ENCODE measurements around the gene GLDN. TPM values are rescaled to one million over a fixed set of nuclear protein-coding genes. Genes with fewer than 3 reads are reported as not detected.
A peak's percentile ranks its signal among the peaks of the same experiment; 100 is the strongest.

GLDN gene
- polyA plus RNA-seq, 1 of the 3 experiments (the other 2 are of a cell fraction), result not detected

DNA sequence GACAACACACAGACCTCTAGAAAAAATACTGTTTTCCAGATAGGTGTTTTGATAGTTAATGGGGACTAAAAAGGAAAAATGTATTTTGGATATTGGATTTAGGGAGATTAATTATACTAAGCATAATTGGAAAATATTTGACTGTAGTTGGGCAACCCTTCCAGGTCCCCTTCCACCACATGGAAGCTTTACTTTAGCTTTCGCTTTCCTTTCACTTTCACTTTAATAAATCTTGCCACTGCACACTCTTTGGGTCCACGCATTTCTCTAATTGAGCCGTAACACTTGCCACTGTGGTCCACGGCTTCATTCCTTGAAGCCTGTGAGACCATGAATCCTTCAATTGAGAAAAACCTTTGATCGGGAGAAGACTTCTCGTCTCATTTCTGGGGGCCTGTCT lies 15.5 kb downstream of the GLDN start:
- WGBS (ENCODE audit: low lambda C conversion rate), result 82% methylated on average over 6 of the region's 6 CpGs
- no peaks in the 10 kb centered on the region for H4K20me1 ChIP-seq (ENCODE audit: insufficient read depth)
- no peak overlapping the region for H3K27ac ChIP-seq (ENCODE audit: low read depth in 2 of 2, low read length in 1 of 2)
- no peaks in the 10 kb centered on the region for H3K36me3 ChIP-seq (replicated peaks in 1 of 2; ENCODE audit: control insufficient read depth in 1 of 2, insufficient read depth in 2 of 2, low read length in 1 of 2)
- ChIA-PET CTCF (no interaction called here), POLR2A (no interaction called here)
- no peaks in the 10 kb centered on the region for H3K4me1 ChIP-seq (ENCODE audit: control insufficient read depth in 1 of 2, insufficient read depth in 2 of 2, low read depth in 1 of 2, low read length in 1 of 2)
- H3K27me3 ChIP-seq (ENCODE audit: insufficient read depth), result no peaks in the 10 kb centered on the region
- 0 out of 4 replicates have a peak overlapping the region, but pooled peaks of 1 of the 2 experiments have one; percentile 31 for H3K4me3 ChIP-seq (ENCODE audit: low read depth in 2 of 2, low read length in 1 of 2)
- DNase-seq, result no peak
- H3K9me2 ChIP-seq, result no peaks in the 10 kb centered on the region
- H3F3A ChIP-seq (replicated peaks; ENCODE audit: insufficient read depth), result no peaks in the 10 kb centered on the region
- no peak overlapping the region for H3K9ac ChIP-seq
- H3K4me2 ChIP-seq, result peak overlapping the region; percentile 5; the same call in 1 of the 2 replicates
- no peaks in the 10 kb centered on the region for H3K79me2 ChIP-seq (ENCODE audit: insufficient read depth)
- H3K9me3 ChIP-seq, result no peaks in the 10 kb centered on the region
- TF ChIP-seq GATA2 (CRISPR knock-in tag; IDR thresholded peaks at IDR 0.05) (no peak), YY1 (IDR thresholded peaks at IDR 0.05; ENCODE audit: low read depth) (no peak), GABPA (IDR thresholded peaks at IDR 0.05; ENCODE audit: low read depth) (no peak), RAD21 (IDR thresholded peaks at IDR 0.05; ENCODE audit: low read length) (no peak)
- TF ChIP-seq, protein P1, sequence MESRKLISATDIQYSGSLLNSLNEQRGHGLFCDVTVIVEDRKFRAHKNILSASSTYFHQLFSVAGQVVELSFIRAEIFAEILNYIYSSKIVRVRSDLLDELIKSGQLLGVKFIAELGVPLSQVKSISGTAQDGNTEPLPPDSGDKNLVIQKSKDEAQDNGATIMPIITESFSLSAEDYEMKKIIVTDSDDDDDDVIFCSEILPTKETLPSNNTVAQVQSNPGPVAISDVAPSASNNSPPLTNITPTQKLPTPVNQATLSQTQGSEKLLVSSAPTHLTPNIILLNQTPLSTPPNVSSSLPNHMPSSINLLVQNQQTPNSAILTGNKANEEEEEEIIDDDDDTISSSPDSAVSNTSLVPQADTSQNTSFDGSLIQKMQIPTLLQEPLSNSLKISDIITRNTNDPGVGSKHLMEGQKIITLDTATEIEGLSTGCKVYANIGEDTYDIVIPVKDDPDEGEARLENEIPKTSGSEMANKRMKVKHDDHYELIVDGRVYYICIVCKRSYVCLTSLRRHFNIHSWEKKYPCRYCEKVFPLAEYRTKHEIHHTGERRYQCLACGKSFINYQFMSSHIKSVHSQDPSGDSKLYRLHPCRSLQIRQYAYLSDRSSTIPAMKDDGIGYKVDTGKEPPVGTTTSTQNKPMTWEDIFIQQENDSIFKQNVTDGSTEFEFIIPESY (IDR thresholded peaks at IDR 0.05; ENCODE audit: borderline replicate concordance, low read depth), result no peak
- TF ChIP-seq, protein P2, sequence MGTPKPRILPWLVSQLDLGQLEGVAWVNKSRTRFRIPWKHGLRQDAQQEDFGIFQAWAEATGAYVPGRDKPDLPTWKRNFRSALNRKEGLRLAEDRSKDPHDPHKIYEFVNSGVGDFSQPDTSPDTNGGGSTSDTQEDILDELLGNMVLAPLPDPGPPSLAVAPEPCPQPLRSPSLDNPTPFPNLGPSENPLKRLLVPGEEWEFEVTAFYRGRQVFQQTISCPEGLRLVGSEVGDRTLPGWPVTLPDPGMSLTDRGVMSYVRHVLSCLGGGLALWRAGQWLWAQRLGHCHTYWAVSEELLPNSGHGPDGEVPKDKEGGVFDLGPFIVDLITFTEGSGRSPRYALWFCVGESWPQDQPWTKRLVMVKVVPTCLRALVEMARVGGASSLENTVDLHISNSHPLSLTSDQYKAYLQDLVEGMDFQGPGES (IDR thresholded peaks at IDR 0.05; ENCODE audit: low read depth, low read length), result no peak
- no peak overlapping the region for H2AFZ ChIP-seq (ENCODE audit: low read depth)

DNA sequence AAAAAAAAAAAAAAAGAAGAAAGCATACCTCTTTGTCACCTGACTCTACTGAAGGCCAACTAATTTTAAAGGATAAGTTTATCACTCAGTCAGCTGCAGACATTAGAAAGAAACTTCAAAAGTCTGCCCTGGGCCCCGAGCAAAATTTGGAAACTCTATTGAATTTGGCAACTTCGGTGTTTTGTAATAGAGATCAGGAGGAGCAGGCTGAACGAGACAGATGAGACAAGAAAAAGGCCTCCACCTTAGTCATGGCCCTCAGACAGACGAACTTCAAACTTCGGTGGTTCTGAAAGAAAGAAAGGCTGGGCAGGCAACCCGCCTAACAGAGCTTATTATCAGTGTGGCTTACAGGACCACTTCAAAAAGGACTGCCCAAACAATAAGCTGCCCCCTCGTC lies 18.5 kb downstream of the GLDN start:
- Histone ChIP-seq H3K9me2 (no peaks in the 10 kb centered on the region), H2AFZ (ENCODE audit: low read depth) (no peak overlapping the region), H3K9me3 (no peaks in the 10 kb centered on the region), H3K4me3 (ENCODE audit: low read depth in 2 of 2, low read length in 1 of 2) (no peak overlapping the region), H3K36me3 (replicated peaks in 1 of 2; ENCODE audit: control insufficient read depth in 1 of 2, insufficient read depth in 2 of 2, low read length in 1 of 2) (no peaks in the 10 kb centered on the region), H3K4me2 (no peak overlapping the region), H3K27ac (ENCODE audit: low read depth in 2 of 2, low read length in 1 of 2) (no peak overlapping the region), H3K27me3 (ENCODE audit: insufficient read depth) (no peaks in the 10 kb centered on the region), H3F3A (replicated peaks; ENCODE audit: insufficient read depth) (no peaks in the 10 kb centered on the region), H3K79me2 (ENCODE audit: insufficient read depth) (no peaks in the 10 kb centered on the region), H3K4me1 (ENCODE audit: control insufficient read depth in 1 of 2, insufficient read depth in 2 of 2, low read depth in 1 of 2, low read length in 1 of 2) (no peaks in the 10 kb centered on the region), H3K9ac (no peak overlapping the region), H4K20me1 (ENCODE audit: insufficient read depth) (no peaks in the 10 kb centered on the region)
- ChIA-PET POLR2A (no interaction called here), CTCF (interaction anchor here (1.6 kb wide), 1 partner anchor 197 kb away, joined by 5 read pairs; no protein-coding TSS in a partner anchor)
- TF ChIP-seq FOXJ3 (CRISPR knock-in tag; IDR thresholded peaks at IDR 0.05) (no peak), FOXM1 (IDR thresholded peaks at IDR 0.05; ENCODE audit: low read depth) (no peak), SIN3A (IDR thresholded peaks at IDR 0.05; ENCODE audit: borderline replicate concordance, low read depth, low read length) (no peak), NFIC (IDR thresholded peaks at IDR 0.05; ENCODE audit: borderline replicate concordance) (no peak), SMC3 (IDR thresholded peaks at IDR 0.05; ENCODE audit: low read depth, low read length) (no peak)
- TF ChIP-seq, protein P3, sequence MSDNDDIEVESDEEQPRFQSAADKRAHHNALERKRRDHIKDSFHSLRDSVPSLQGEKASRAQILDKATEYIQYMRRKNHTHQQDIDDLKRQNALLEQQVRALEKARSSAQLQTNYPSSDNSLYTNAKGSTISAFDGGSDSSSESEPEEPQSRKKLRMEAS (IDR thresholded peaks at IDR 0.05; ENCODE audit: low read depth), result no peak
- TF ChIP-seq, protein P4, sequence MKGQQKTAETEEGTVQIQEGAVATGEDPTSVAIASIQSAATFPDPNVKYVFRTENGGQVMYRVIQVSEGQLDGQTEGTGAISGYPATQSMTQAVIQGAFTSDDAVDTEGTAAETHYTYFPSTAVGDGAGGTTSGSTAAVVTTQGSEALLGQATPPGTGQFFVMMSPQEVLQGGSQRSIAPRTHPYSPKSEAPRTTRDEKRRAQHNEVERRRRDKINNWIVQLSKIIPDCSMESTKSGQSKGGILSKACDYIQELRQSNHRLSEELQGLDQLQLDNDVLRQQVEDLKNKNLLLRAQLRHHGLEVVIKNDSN (IDR thresholded peaks at IDR 0.05; ENCODE audit: borderline replicate concordance, low read depth), result no peak
- no peak for DNase-seq
- 63% methylated on average over 6 of the region's 7 CpGs for WGBS (ENCODE audit: low lambda C conversion rate)

Data from SK-N-SH (cell line).